Measurements from ENCODE around the gene LNPK. TPM values are rescaled to one million over a fixed set of nuclear protein-coding genes. Genes with fewer than 3 reads are reported as not detected.

The LNPK gene
- total and polyA plus RNA-seq, 3 experiments from 2014 or later = 17.5 to 36.0 (median 31.7) TPM

Other genes starting within 250 kb of the LNPK start
- gene EVX2, start 81.7 kb upstream of the LNPK start, total RNA-seq = not detected
- not detected for gene EVX2, start 81.7 kb upstream of the LNPK start, polyA plus RNA-seq
- gene HOXD13, start 90.5 kb upstream of the LNPK start, total RNA-seq = not detected
- gene HOXD13, start 90.5 kb upstream of the LNPK start, polyA plus RNA-seq = not detected
- gene HOXD12, start 97.5 kb upstream of the LNPK start, total RNA-seq = not detected
- gene HOXD12, start 97.5 kb upstream of the LNPK start, polyA plus RNA-seq = not detected
- not detected for gene HOXD11, start 105.0 kb upstream of the LNPK start, total RNA-seq
- not detected for gene HOXD11, start 105.0 kb upstream of the LNPK start, polyA plus RNA-seq
- gene HOXD10, start 114.5 kb upstream of the LNPK start, total RNA-seq = not detected
- gene HOXD10, start 114.5 kb upstream of the LNPK start, polyA plus RNA-seq = not detected
- gene HOXD9, start 120.5 kb upstream of the LNPK start, total RNA-seq = not detected
- not detected for gene HOXD9, start 120.5 kb upstream of the LNPK start, polyA plus RNA-seq
- not detected for gene HOXD8, start 127.4 kb upstream of the LNPK start, total RNA-seq
- not detected for gene HOXD8, start 127.4 kb upstream of the LNPK start, polyA plus RNA-seq
- not detected for gene HOXD4, start 149.3 kb upstream of the LNPK start, total RNA-seq
- not detected for gene HOXD4, start 149.3 kb upstream of the LNPK start, polyA plus RNA-seq
- not detected for gene HOXD3, start 155.0 kb upstream of the LNPK start, total RNA-seq
- not detected for gene HOXD3, start 155.0 kb upstream of the LNPK start, polyA plus RNA-seq
- gene HOXD1, start 186.4 kb upstream of the LNPK start, total RNA-seq = not detected
- gene HOXD1, start 186.4 kb upstream of the LNPK start, polyA plus RNA-seq = not detected